Stimulated activated CD8-positive, alpha-beta memory T cell treated with anti-CD3 and anti-CD28 coated beads, Interleukin-7, amount 100 ng/mL, for 48 hours (primary cell): ENCODE results near the gene SLC35E1.

Source experiments
- DNase-seq, 2 donors: peaks; one replicate each; pipeline ENCODE4 v3.0.0-alpha.2; 2020; ENCODE audit warnings: low read depth in 1 of 2; ENCODE audit errors: extremely low read depth in 1 of 2

Gene SLC35E1

GRCh38 chr19:16599655-16600346 is 27.6 kb upstream of the SLC35E1 start:
- DNase-seq, result no peak

GRCh38 chr19:16598848-16599247 is 26.6 kb upstream of the SLC35E1 start:
- DNase-seq, result no peak

GRCh38 chr19:16596399-16596798 is 24.2 kb upstream of the SLC35E1 start:
- DNase-seq, result no peak

- no peak for DNase-seq
Observed at GRCh38 chr19:16595097-16595496, 22.9 kb upstream of the SLC35E1 start.

GRCh38 chr19:16594681-16595091 is 22.5 kb upstream of the SLC35E1 start:
- DNase-seq, result no peak

GRCh38 chr19:16594131-16594586 is 21.9 kb upstream of the SLC35E1 start:
- no peak for DNase-seq

- no peak for DNase-seq
Observed at GRCh38 chr19:16593181-16593580, 21.0 kb upstream of the SLC35E1 start.

- no peak for DNase-seq
Observed at GRCh38 chr19:16591803-16592556, 19.8 kb upstream of the SLC35E1 start.

- no peak for DNase-seq
Observed at GRCh38 chr19:16590876-16591802, 18.9 kb upstream of the SLC35E1 start.

- no peak for DNase-seq
Observed at GRCh38 chr19:16589917-16590316, 17.7 kb upstream of the SLC35E1 start.

- no peak for DNase-seq
Observed at GRCh38 chr19:16588824-16589577, 16.8 kb upstream of the SLC35E1 start.

GRCh38 chr19:16587833-16588823 is 15.9 kb upstream of the SLC35E1 start:
- peak in 1 of 2 donors; percentile 71 for DNase-seq

- no peak for DNase-seq
Observed at GRCh38 chr19:16586991-16587832, 15.0 kb upstream of the SLC35E1 start.

- DNase-seq, result no peak
Observed at GRCh38 chr19:16586477-16586871, 14.3 kb upstream of the SLC35E1 start.

GRCh38 chr19:16585808-16586476 is 13.7 kb upstream of the SLC35E1 start:
- no peak for DNase-seq

GRCh38 chr19:16585094-16585801 is 13.0 kb upstream of the SLC35E1 start:
- DNase-seq, result no peak
